Stomach (tissue), 9 donors: Measurements from ENCODE around the gene LMCD1. TPM values are rescaled to one million over a fixed set of nuclear protein-coding genes. Genes with fewer than 3 reads are reported as not detected.

Source experiments
- DNase-seq, 2 donors: peaks; one replicate each; pipeline versions ENCODE4 v3.0.0 to v3.0.0-alpha.2; 2013 to 2019
- H3K27ac ChIP-seq, 5 donors: fragments of 200-600 bp in 4 of 5; sonication (generic) in 4 of 5; one replicate each; pipeline ENCODE4 v1.5.1; 2013 to 2019; ENCODE audit warnings: mild to moderate bottlenecking in 1 of 5, moderate library complexity in 1 of 5
- H3K27me3 ChIP-seq, 3 donors: fragments of 200-600 bp; sonication (generic); one replicate each; pipeline ENCODE4 v1.5.1; 2017 to 2019; ENCODE audit warnings: mixed run types in 1 of 3
- H3K36me3 ChIP-seq, 4 donors: fragments of 200-600 bp; sonication (generic); 1 replicate in 3 of 4; 2 replicates in 1 of 4; pipeline ENCODE4 v1.5.1; 2016 to 2019
- H3K4me1 ChIP-seq, 4 donors: fragments of 200-600 bp; sonication (generic); one replicate each; pipeline ENCODE4 v1.5.1; 2016 to 2019
- H3K4me3 ChIP-seq, 4 donors: fragments of 200-600 bp; sonication (generic) in 3 of 4; one replicate each; pipeline ENCODE4 v1.5.1; 2016 to 2019; ENCODE audit warnings: mild to moderate bottlenecking in 1 of 4
- H3K9me3 ChIP-seq, 4 donors: fragments of 200-600 bp; sonication (generic); one replicate each; pipeline ENCODE4 v1.5.1; 2016 to 2019
- EP300 ChIP-seq: sonication (generic); formaldehyde crosslinking; IDR thresholded peaks from one replicate; pipeline ENCODE4 v1.6.1; 2017; ENCODE audit warnings: antibody characterized with exemption
- POLR2A ChIP-seq, 4 donors: fragments of 450-650 bp; IDR thresholded peaks; one replicate each; pipeline ENCODE4 v1.6.1; 2016; ENCODE audit warnings: antibody characterized with exemption in 4 of 4, control low read depth in 2 of 4, mild to moderate bottlenecking in 1 of 4, moderate library complexity in 1 of 4
- POLR2AphosphoS5 ChIP-seq, 3 donors: sonication (generic); formaldehyde crosslinking; IDR thresholded peaks; one replicate each; pipeline ENCODE4 v1.6.1; 2016; ENCODE audit warnings: antibody characterized with exemption in 3 of 3
- WGBS, 5 donors: extraction: QIAGEN DNeasy Blood & Tissue Kit in 3 of 5; methylation state at CpG; one replicate each; pipeline versions ENCODE4 v1.1.5 to v1.1.7; 2013 to 2018; 5-methylcytosine and 5-hydroxymethylcytosine counted together
- intact Hi-C: fragments of 100-400 bp; cut with DNase I; formaldehyde crosslinking; loops from one replicate; pipeline ENCODE4 v1.15.1; 2023; ENCODE audit warnings: low total_unique reads
- polyA plus RNA-seq, 3 donors: library from polyadenylated mRNA; stranded (reverse); fragments of 200-250 nt; gene quantifications; one replicate each; pipeline ENCODE4 v1.2.3, GENCODE V29; 2013
- total RNA-seq, 5 donors: library from RNA; depleted of rRNA; stranded (reverse); fragments of >200 nt; gene quantifications; one replicate each; pipeline versions ENCODE4 v1.1.0 to v1.2.3, GENCODE V29; 2014 to 2016
- TF ChIP-seq, protein P1 (sequence below), 7 experiments: fragments of 450-650 bp in 4 of 7; fragments of 200-600 bp in 3 of 7; sonication (generic) in 3 of 7; IDR thresholded peaks; one replicate each; pipeline ENCODE4 v1.5.1; 2016 to 2019; ENCODE audit warnings: antibody characterized with exemption in 7 of 7, control low read depth in 2 of 7, mild to moderate bottlenecking in 1 of 7
- donor health status: healthy with polysubstance abuse.
- donor health status: Bipolar disorder and iron deficiency.
- donor health status: healthy.

LMCD1 gene
- total and polyA plus RNA-seq, 8 donors, result 0.58 to 60.2 (median 23.7) TPM

DNA sequence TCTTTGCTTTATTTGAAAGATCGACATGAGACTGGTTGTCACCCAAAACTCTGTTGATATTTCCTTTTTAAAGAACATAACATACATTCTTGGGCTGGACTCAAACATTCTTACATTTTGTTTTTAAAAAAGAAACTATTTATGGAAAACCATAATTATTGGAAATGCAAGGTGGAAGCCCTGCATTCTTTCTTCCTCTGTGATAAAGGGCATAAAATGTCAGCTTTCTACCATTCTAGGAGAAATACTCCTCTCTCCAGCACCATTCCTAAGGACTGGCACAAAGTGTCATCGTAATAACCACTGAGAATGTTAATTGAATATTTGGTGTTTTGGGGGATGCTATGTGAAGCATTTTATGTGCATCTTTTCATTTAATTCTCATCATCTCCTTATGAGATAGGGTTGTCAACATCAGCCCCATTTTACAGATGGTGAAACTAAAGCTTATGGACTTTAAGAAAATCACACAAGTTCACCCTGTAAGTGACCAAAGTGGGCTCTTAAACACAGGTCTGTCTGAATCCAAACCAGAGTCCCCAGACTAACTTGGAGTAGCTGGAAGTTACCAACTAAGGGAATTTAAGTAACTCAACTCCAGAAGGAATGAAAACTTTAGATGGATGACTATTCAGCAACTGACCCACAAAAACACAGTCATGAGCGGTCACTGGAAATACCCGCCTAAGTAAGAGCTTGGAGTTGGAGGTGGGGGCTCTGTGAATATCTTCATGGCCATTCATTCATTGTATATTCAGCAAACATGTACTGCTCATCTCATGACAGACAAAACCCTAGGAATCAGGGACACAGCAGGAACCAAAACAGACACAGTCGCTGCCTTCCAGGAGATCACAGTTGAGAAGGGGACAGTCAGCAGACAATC, 45.9 kb upstream of the LMCD1 start:
- no peak overlapping the region for H3K4me3 ChIP-seq
- no peaks in the 10 kb centered on the region for H3K9me3 ChIP-seq
- DNase-seq, result no peak
- no peak overlapping the region for H3K27ac ChIP-seq
- no peaks in the 10 kb centered on the region for H3K27me3 ChIP-seq
- no peaks in the 10 kb centered on the region for H3K36me3 ChIP-seq
- intact Hi-C loops, result no loop called here
- TF ChIP-seq POLR2AphosphoS5 (IDR thresholded peaks at IDR 0.05) (no peak), EP300 (no peak)
- TF ChIP-seq, protein P1, sequence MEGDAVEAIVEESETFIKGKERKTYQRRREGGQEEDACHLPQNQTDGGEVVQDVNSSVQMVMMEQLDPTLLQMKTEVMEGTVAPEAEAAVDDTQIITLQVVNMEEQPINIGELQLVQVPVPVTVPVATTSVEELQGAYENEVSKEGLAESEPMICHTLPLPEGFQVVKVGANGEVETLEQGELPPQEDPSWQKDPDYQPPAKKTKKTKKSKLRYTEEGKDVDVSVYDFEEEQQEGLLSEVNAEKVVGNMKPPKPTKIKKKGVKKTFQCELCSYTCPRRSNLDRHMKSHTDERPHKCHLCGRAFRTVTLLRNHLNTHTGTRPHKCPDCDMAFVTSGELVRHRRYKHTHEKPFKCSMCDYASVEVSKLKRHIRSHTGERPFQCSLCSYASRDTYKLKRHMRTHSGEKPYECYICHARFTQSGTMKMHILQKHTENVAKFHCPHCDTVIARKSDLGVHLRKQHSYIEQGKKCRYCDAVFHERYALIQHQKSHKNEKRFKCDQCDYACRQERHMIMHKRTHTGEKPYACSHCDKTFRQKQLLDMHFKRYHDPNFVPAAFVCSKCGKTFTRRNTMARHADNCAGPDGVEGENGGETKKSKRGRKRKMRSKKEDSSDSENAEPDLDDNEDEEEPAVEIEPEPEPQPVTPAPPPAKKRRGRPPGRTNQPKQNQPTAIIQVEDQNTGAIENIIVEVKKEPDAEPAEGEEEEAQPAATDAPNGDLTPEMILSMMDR (IDR thresholded peaks at IDR 0.05), result no peak
- H3K4me1 ChIP-seq, result peaks cover 0 to 1% (median 0%) of the 10 kb centered on the region in 4 donors
- 76 to 87% (median 84%) methylated on average over 5 of the region's 5 CpGs for WGBS, 5 donors

DNA sequence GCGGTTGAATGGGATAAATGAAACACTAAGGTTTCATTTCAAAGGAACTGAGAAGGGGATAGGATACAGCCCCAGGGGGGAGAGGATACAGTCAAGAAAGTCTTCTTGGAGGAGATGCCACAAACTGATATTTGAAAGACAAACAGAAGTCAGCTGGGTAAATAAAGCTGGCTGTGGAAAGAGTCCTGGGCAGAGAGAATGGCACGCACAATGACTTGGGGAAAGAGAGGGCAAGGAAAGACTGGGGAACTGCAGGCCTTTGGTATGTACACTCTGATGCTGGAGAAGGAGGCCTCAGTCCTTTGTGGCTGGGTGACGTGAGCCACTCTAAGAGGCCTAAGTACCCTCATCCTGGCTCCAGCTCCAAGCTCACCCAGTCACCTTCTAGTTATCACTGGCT, 45.2 kb upstream of the LMCD1 start:
- Histone ChIP-seq H3K27ac (no peak overlapping the region), H3K27me3 (no peaks in the 10 kb centered on the region)

GRCh38 chr3:8457039-8457438, 44.6 kb upstream of the LMCD1 start:
- Histone ChIP-seq H3K27ac (no peak overlapping the region), H3K36me3 (no peaks in the 10 kb centered on the region), H3K4me1 (peaks cover 0 to 7% (median 2%) of the 10 kb centered on the region in 4 donors), H3K4me3 (no peak overlapping the region), H3K9me3 (no peaks in the 10 kb centered on the region), H3K27me3 (no peaks in the 10 kb centered on the region)
- TF ChIP-seq POLR2A (IDR thresholded peaks at IDR 0.05), result no peak
- TF ChIP-seq EP300, result no peak
- no peak for TF ChIP-seq POLR2AphosphoS5 (IDR thresholded peaks at IDR 0.05)
- TF ChIP-seq, protein P1 (IDR thresholded peaks at IDR 0.05), result no peak
- DNase-seq, result no peak
- intact Hi-C loops, result no loop called here
- 89 to 100% (median 94%) methylated on average over 1 of the region's 1 CpG for WGBS, 5 donors

More for the DNA sequence above, 45.2 kb upstream of the LMCD1 start:
- H3K4me1 ChIP-seq, result peaks cover 0 to 7% (median 2%) of the 10 kb centered on the region in 4 donors
- DNase-seq, result no peak
- intact Hi-C loops, result no loop called here
- 90 to 95% (median 91%) methylated on average over 3 of the region's 3 CpGs for WGBS, 5 donors
- H3K36me3 ChIP-seq, result no peaks in the 10 kb centered on the region
- H3K4me3 ChIP-seq, result no peak overlapping the region
- TF ChIP-seq EP300 (no peak), POLR2A (IDR thresholded peaks at IDR 0.05) (no peak), POLR2AphosphoS5 (IDR thresholded peaks at IDR 0.05) (no peak)
- TF ChIP-seq, protein P1 (IDR thresholded peaks at IDR 0.05), result no peak
- H3K9me3 ChIP-seq, result no peaks in the 10 kb centered on the region

DNA sequence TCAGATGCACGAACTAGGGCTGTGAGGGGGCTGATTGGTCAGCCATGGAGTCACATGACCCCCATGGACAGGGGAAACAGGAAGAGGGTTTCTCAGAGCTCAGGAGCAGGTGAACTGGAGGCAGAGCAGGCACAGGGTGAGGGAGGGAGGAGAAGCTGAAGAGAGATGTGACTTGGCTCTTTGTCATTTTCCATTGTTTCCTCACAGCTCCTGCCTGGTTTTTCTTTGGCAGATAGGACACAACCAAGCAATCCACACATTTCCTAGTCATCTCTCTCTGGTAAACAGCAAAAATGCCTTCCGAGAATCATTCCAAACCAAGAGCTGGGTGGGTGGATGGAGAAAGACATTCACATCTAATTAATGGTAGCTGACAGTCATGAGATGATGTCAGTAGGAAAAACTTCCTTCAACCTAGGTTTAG, 43.4 kb upstream of the LMCD1 start:
- no peaks in the 10 kb centered on the region for H3K36me3 ChIP-seq
- H3K27me3 ChIP-seq, result no peaks in the 10 kb centered on the region
- intact Hi-C loops, result no loop called here
- 59 to 84% (median 77%) methylated on average over 2 of the region's 2 CpGs for WGBS, 5 donors
- H3K9me3 ChIP-seq, result no peaks in the 10 kb centered on the region
- peaks cover 0 to 7% (median 2%) of the 10 kb centered on the region in 4 donors for H3K4me1 ChIP-seq
- no peak overlapping the region for H3K4me3 ChIP-seq
- DNase-seq, result no peak
- H3K27ac ChIP-seq, result peak overlapping the region in 4 of 5 donors; percentile 24 to 47 (median 28)
- no peak for TF ChIP-seq EP300
- TF ChIP-seq, protein P1 (IDR thresholded peaks at IDR 0.05), result no peak
- no peak for TF ChIP-seq POLR2A (IDR thresholded peaks at IDR 0.05)
- TF ChIP-seq POLR2AphosphoS5 (IDR thresholded peaks at IDR 0.05), result peak in 1 of 3 donors; percentile 2
